Testis (tissue), 3 donors: ENCODE data around the gene CCL17. TPM values are rescaled to one million over a fixed set of nuclear protein-coding genes. Genes with fewer than 3 reads are reported as not detected.

ENCODE experiments used
- DNase-seq: peaks from one replicate; pipeline ENCODE4 v3.0.0-alpha.2; 2019
- H3K27ac ChIP-seq, 2 donors: fragments of 200-600 bp; sonication (generic); one replicate each; pipeline ENCODE4 v1.5.1; 2019
- H3K27me3 ChIP-seq: fragments of 200-600 bp; sonication (generic); one replicate; pipeline ENCODE4 v1.5.1; 2019
- H3K36me3 ChIP-seq: fragments of 200-600 bp; sonication (generic); one replicate; pipeline ENCODE4 v1.5.1; 2017; ENCODE audit warnings: low read depth; ENCODE audit errors: missing control alignments
- H3K4me1 ChIP-seq: fragments of 200-600 bp; sonication (generic); one replicate; pipeline ENCODE4 v1.5.1; 2019
- H3K4me3 ChIP-seq, 2 donors: fragments of 200-600 bp; sonication (generic); one replicate each; pipeline ENCODE4 v1.5.1; 2017 to 2019
- H3K9me3 ChIP-seq: fragments of 200-600 bp; sonication (generic); one replicate; pipeline ENCODE4 v1.5.1; 2017
- POLR2A ChIP-seq: fragments of 450-650 bp; IDR thresholded peaks from one replicate; pipeline ENCODE4 v1.6.1; 2017; ENCODE audit warnings: antibody characterized with exemption, mild to moderate bottlenecking, moderate library complexity
- WGBS, 2 donors: methylation state at CpG; one replicate each; pipeline ENCODE4 v1.1.5; 2018; 5-methylcytosine and 5-hydroxymethylcytosine counted together
- intact Hi-C: fragments of 100-400 bp; cut with DNase I; formaldehyde crosslinking; loops from one replicate; pipeline ENCODE4 v1.15.1; 2023; ENCODE audit warnings: low total_unique reads
- polyA plus RNA-seq: library from polyadenylated mRNA; stranded (reverse); fragments of 350-450 nt; fragmentation: Illumina TruSeq; extraction: RNeasy Lipid Tissue Mini Kit (QIAGEN cat#74804); gene quantifications from one replicate; pipeline ENCODE4 v1.2.3, GENCODE V29; 2014; ENCODE audit warnings: low read depth, low replicate concordance; ENCODE audit not compliant: insufficient read depth
- total RNA-seq, 2 donors: library from RNA; depleted of rRNA; stranded (reverse); fragments of >200 nt; gene quantifications; one replicate each; pipeline ENCODE4 v1.2.3, GENCODE V29; 2016
- TF ChIP-seq, protein P1 (sequence below), 3 experiments: fragments of 450-650 bp in 2 of 3; fragments of 200-600 bp in 1 of 3; sonication (generic) in 1 of 3; IDR thresholded peaks; one replicate each; pipeline ENCODE4 v1.5.1; 2016 to 2019; ENCODE audit warnings: antibody characterized with exemption in 3 of 3, mild to moderate bottlenecking in 2 of 3, moderate library complexity in 1 of 3

CCL17 gene
- total and polyA plus RNA-seq, 3 donors from 2014 or later: 0.81 to 4.0 TPM; not detected in 1

DNA sequence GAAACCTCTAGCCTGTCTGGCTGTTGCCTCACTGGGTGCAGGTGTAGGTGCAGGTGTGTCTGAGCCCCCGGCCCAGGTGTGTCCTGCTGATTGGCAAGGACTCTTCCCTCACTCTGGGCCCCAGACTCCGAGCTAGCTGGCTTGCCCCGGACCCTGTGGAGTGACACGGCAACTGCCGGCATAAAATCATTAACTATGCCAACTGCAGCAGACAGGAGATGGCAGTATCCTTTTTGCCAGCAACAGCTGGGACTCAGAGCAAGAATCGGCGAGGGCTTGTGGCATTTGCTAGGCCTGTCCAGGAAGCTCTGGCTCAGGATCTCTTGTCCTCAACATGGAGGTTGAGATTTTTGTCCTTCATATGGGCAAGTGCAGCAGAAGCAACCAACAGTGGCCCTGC lies 21.8 kb downstream of the CCL17 start:
- Histone ChIP-seq H3K9me3 (no peaks in the 10 kb centered on the region), H3K4me1 (no peaks in the 10 kb centered on the region), H3K36me3 (no peaks in the 10 kb centered on the region), H3K27me3 (no peaks in the 10 kb centered on the region), H3K4me3 (no peak overlapping the region), H3K27ac (no peak overlapping the region)
- no peak for TF ChIP-seq POLR2A
- TF ChIP-seq, protein P1, sequence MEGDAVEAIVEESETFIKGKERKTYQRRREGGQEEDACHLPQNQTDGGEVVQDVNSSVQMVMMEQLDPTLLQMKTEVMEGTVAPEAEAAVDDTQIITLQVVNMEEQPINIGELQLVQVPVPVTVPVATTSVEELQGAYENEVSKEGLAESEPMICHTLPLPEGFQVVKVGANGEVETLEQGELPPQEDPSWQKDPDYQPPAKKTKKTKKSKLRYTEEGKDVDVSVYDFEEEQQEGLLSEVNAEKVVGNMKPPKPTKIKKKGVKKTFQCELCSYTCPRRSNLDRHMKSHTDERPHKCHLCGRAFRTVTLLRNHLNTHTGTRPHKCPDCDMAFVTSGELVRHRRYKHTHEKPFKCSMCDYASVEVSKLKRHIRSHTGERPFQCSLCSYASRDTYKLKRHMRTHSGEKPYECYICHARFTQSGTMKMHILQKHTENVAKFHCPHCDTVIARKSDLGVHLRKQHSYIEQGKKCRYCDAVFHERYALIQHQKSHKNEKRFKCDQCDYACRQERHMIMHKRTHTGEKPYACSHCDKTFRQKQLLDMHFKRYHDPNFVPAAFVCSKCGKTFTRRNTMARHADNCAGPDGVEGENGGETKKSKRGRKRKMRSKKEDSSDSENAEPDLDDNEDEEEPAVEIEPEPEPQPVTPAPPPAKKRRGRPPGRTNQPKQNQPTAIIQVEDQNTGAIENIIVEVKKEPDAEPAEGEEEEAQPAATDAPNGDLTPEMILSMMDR (IDR thresholded peaks at IDR 0.05): no peak
- intact Hi-C loops: loop anchor here (10.0 kb wide), 1 partner anchor 88 kb away; no protein-coding TSS in a partner anchor
- 86% methylated on average over 7 of the region's 7 CpGs; no CpG with 5 or more reads in 1 of the 2 donors for WGBS, 2 donors
- DNase-seq: no peak

DNA sequence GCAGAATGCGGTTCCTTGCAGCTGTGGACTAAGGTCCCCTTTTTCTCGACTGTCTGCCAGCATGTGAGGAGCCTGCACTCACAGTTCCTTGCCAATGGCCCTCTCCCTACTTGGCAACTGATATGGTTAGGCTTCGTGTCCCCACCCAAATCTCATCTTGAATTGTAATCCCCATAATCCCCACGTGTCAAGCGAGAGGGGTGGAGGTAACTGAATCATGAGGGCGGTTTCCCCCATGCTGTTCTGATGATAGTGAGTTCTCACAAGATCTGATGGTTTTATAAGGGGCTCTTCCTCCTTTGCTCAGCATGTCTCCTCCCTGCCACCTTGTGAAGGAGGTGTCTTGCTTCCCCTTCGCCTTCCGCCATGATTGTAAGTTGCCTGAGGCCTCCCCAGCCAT lies 22.7 kb downstream of the CCL17 start:
- Histone ChIP-seq H3K27ac (no peak overlapping the region), H3K36me3 (no peaks in the 10 kb centered on the region), H3K4me3 (no peak overlapping the region), H3K9me3 (no peaks in the 10 kb centered on the region), H3K27me3 (no peaks in the 10 kb centered on the region), H3K4me1 (no peaks in the 10 kb centered on the region)
- 72 to 76% methylated on average over 8 of the region's 8 CpGs for whole genome bisulfite sequencing, 2 donors
- no peak for DNase-seq
- TF ChIP-seq POLR2A: no peak
- TF ChIP-seq, protein P1 (IDR thresholded peaks at IDR 0.05): no peak
- intact Hi-C loops: loop anchor here (10.0 kb wide), 1 partner anchor 87 kb away; no protein-coding TSS in a partner anchor

DNA sequence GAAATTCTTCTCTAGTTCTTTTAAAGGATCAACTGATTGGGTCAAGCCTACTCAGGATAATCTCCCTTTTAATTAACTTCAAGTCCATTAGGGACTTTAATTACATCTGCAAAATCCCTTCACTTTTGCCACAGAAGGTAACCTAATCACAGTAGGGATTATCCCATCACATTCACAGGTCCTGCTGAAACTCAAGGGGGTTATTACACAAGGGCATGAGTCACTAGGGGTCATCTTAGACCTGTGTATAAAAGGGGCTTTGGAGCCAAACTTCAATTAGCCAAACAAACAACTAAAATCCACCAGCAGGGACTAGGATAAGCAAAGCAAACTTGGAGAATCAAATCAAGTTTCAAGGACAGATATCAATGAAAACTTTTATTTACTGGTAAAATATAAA lies 23.3 kb downstream of the CCL17 start:
- H3K27ac ChIP-seq: no peak overlapping the region
- H3K27me3 ChIP-seq: no peaks in the 10 kb centered on the region
- intact Hi-C loops: loop anchor here (10.0 kb wide), 1 partner anchor 87 kb away; no protein-coding TSS in a partner anchor
- H3K4me3 ChIP-seq: no peak overlapping the region
- H3K36me3 ChIP-seq: no peaks in the 10 kb centered on the region
- DNase-seq: no peak
- H3K9me3 ChIP-seq: no peaks in the 10 kb centered on the region
- H3K4me1 ChIP-seq: no peaks in the 10 kb centered on the region
- TF ChIP-seq, protein P1 (IDR thresholded peaks at IDR 0.05): no peak
- TF ChIP-seq POLR2A: no peak

DNA sequence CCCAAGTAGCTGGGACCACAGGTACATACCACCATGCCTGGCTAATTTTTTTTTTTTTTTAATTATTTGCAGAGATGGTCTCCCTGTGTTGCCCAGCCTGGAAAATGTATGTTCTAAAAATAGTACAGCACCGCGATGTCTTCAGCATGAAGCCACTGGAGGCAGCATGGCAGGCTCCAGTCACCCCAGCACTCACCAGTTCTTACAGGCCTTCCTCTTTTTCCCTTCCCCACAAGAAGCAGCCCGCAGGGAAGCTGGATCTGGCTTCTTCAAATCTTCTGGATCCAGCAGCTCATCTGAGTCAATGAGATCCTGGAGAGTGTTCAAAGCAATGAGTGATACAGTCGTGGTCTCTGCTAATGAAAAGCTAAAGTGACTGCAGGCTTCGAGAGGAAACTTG lies 26.4 kb downstream of the CCL17 start:
- Histone ChIP-seq H3K9me3 (no peaks in the 10 kb centered on the region), H3K4me3 (no peak overlapping the region), H3K27ac (no peak overlapping the region), H3K4me1 (no peaks in the 10 kb centered on the region), H3K27me3 (no peaks in the 10 kb centered on the region), H3K36me3 (no peaks in the 10 kb centered on the region)
- TF ChIP-seq, protein P1 (IDR thresholded peaks at IDR 0.05): no peak
- TF ChIP-seq POLR2A: no peak
- DNase-seq: no peak
- intact Hi-C loops: no loop called here
- WGBS, 2 donors: 96% methylated on average over 5 of the region's 5 CpGs

DNA sequence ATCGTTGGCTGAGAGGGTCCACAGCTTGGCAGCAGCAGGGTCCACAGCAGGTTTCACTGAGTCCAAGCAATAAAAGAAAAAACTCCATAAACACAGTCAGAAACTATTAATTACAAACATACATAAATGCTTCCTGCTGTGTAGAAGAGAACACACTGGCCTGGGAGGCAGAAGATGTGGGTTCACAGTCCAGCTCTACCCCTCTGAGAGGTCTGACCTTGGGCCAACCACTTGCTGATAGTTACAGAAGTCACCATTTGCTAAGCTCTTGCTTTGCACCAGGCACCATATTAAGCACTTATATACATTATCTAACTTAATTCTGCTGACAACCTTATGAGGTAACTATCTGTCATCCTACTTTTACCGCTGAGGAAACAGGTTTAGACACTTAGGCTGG lies 27.9 kb downstream of the CCL17 start:
- no peaks in the 10 kb centered on the region for H3K36me3 ChIP-seq
- TF ChIP-seq, protein P1 (IDR thresholded peaks at IDR 0.05): no peak
- no peak for TF ChIP-seq POLR2A
- no peaks in the 10 kb centered on the region for H3K9me3 ChIP-seq
- H3K4me3 ChIP-seq: no peak overlapping the region
- no peaks in the 10 kb centered on the region for H3K4me1 ChIP-seq
- H3K27me3 ChIP-seq: no peaks in the 10 kb centered on the region
- intact Hi-C loops: no loop called here
- no peak for DNase-seq
- no peak overlapping the region for H3K27ac ChIP-seq
- 95 to 96% methylated on average over 2 of the region's 2 CpGs for WGBS, 2 donors
